HEK293 (cell line): ENCODE data around the gene POLG2.
A peak's percentile ranks its signal among the peaks of the same experiment; 100 is the strongest.

Experiments used
- CTCF ChIA-PET: fragments of 350-600 bp; formaldehyde crosslinking; extraction: SDS; loops from one replicate; lab custom pipeline; 2021; ENCODE audit warnings: antibody characterized with exemption; lab: Yijun Ruan, JAX
- POLR2A ChIA-PET: fragments of 300-600 bp; formaldehyde crosslinking; extraction: SDS; loops from one replicate; lab custom pipeline; 2020; ENCODE audit warnings: antibody characterized with exemption, inconsistent platforms; lab: Yijun Ruan, JAX
- H3K27ac ChIP-seq: fragments of 200-500 bp; sonication (Bioruptor generic); 2 replicates; pipeline ENCODE4 v1.5.1; 2014; ENCODE audit warnings: low read depth, low read length, control low read depth, inconsistent platforms; ENCODE audit errors: extremely low read depth
- H3K36me3 ChIP-seq, 2 experiments: fragments of 200-500 bp in 1 of 2; sonication (Bioruptor generic) in 1 of 2; 1 replicate in 1 of 2; 2 replicates in 1 of 2; pipeline ENCODE4 v1.5.1; 2014 to 2017; ENCODE audit warnings: inconsistent platforms in 2 of 2, low read length in 2 of 2; ENCODE audit not compliant: control insufficient read depth in 2 of 2, insufficient read depth in 1 of 2
- H3K4me1 ChIP-seq: fragments of 200-500 bp; sonication (Bioruptor generic); 2 replicates; pipeline ENCODE4 v1.5.1; 2014; ENCODE audit warnings: mild to moderate bottlenecking, low read length, inconsistent platforms; ENCODE audit not compliant: control insufficient read depth, insufficient read depth
- H3K4me3 ChIP-seq: 2 replicates; pipeline ENCODE4 v1.5.1; 2011; ENCODE audit warnings: low read depth, mild to moderate bottlenecking, control low read depth, low read length, moderate library complexity
- H3K9me3 ChIP-seq: fragments of 200-500 bp; sonication (Bioruptor generic); 2 replicates; pipeline ENCODE4 v1.5.1; 2014; ENCODE audit warnings: low read depth, low read length, inconsistent platforms; ENCODE audit not compliant: control insufficient read depth, insufficient read depth
- ATF2 ChIP-seq: fragments of 450-650 bp; formaldehyde crosslinking; IDR thresholded peaks from 2 replicates; pipeline ENCODE4 v1.5.1; 2016; ENCODE audit warnings: missing biosample characterization, missing genetic modification characterization, low read depth
- BCL11B ChIP-seq: fragments of 450-650 bp; formaldehyde crosslinking; IDR thresholded peaks from 2 replicates; pipeline ENCODE4 v1.5.1; 2016; ENCODE audit warnings: low read depth, missing biosample characterization, missing genetic modification characterization
- GFI1B ChIP-seq: fragments of 450-650 bp; formaldehyde crosslinking; IDR thresholded peaks from 2 replicates; pipeline ENCODE4 v1.5.1; 2016; ENCODE audit warnings: missing biosample characterization, missing genetic modification characterization
- KLF17 ChIP-seq: fragments of 450-650 bp; formaldehyde crosslinking; IDR thresholded peaks from 2 replicates; pipeline ENCODE4 v1.5.1; 2016; ENCODE audit warnings: missing biosample characterization, missing genetic modification characterization
- OSR2 ChIP-seq: fragments of 450-650 bp; formaldehyde crosslinking; IDR thresholded peaks from 2 replicates; pipeline ENCODE4 v1.5.1; 2016; ENCODE audit warnings: missing biosample characterization, missing genetic modification characterization
- PRDM1 ChIP-seq: fragments of 450-650 bp; formaldehyde crosslinking; IDR thresholded peaks from 2 replicates; pipeline ENCODE4; 2016; ENCODE audit warnings: missing biosample characterization, missing genetic modification characterization
- PRDM2 ChIP-seq: fragments of 450-650 bp; formaldehyde crosslinking; IDR thresholded peaks from 2 replicates; pipeline ENCODE4 v1.5.1; 2016; ENCODE audit warnings: missing biosample characterization, missing genetic modification characterization, borderline replicate concordance
- SP7 ChIP-seq: fragments of 450-650 bp; formaldehyde crosslinking; IDR thresholded peaks from 2 replicates; pipeline ENCODE4 v1.5.1; 2016; ENCODE audit warnings: missing biosample characterization, missing genetic modification characterization
- YY1 ChIP-seq: fragments of 450-650 bp; formaldehyde crosslinking; IDR thresholded peaks from 2 replicates; pipeline ENCODE4 v1.5.1; 2018; ENCODE audit warnings: missing biosample characterization, missing genetic modification characterization
- ZBTB20 ChIP-seq: fragments of 450-650 bp; formaldehyde crosslinking; IDR thresholded peaks from 2 replicates; pipeline ENCODE4 v1.5.1; 2016; ENCODE audit warnings: missing biosample characterization, missing genetic modification characterization
- ZNF223 ChIP-seq: fragments of 450-650 bp; formaldehyde crosslinking; IDR thresholded peaks from 2 replicates; pipeline ENCODE4 v1.5.1; 2016; ENCODE audit warnings: missing biosample characterization, missing genetic modification characterization
- ZNF248 ChIP-seq: fragments of 450-650 bp; formaldehyde crosslinking; IDR thresholded peaks from 2 replicates; pipeline ENCODE4 v1.5.1; 2017; ENCODE audit warnings: missing biosample characterization, missing genetic modification characterization
- ZNF266 ChIP-seq: fragments of 450-650 bp; formaldehyde crosslinking; IDR thresholded peaks from 2 replicates; pipeline ENCODE4 v1.5.1; 2016; ENCODE audit warnings: missing biosample characterization, missing genetic modification characterization, low read depth
- ZNF391 ChIP-seq: fragments of 450-650 bp; formaldehyde crosslinking; IDR thresholded peaks from 2 replicates; pipeline ENCODE4 v1.5.1; 2016; ENCODE audit warnings: low read depth, missing biosample characterization, missing genetic modification characterization, borderline replicate concordance
- ZNF560 ChIP-seq: fragments of 450-650 bp; formaldehyde crosslinking; IDR thresholded peaks from 2 replicates; pipeline ENCODE4 v1.5.1; 2017; ENCODE audit warnings: missing biosample characterization, missing genetic modification characterization, borderline replicate concordance
- ZNF561 ChIP-seq: fragments of 450-650 bp; IDR thresholded peaks from 2 replicates; pipeline ENCODE4 v1.5.1; 2018; ENCODE audit warnings: missing biosample characterization, missing genetic modification characterization, borderline replicate concordance
- ZNF707 ChIP-seq: fragments of 450-650 bp; formaldehyde crosslinking; IDR thresholded peaks from 2 replicates; pipeline ENCODE4 v1.5.1; 2016; ENCODE audit warnings: missing biosample characterization, missing genetic modification characterization
- ZNF791 ChIP-seq: fragments of 450-650 bp; formaldehyde crosslinking; IDR thresholded peaks from 2 replicates; pipeline ENCODE4 v1.5.1; 2016; ENCODE audit warnings: missing biosample characterization, missing genetic modification characterization

Gene POLG2

GRCh38 chr17:64502021-64502420 lies 5.2 kb upstream of the POLG2 start:
- TF ChIP-seq OSR2 (tag by site-specific recombination) (no peak), ZBTB20 (tag by site-specific recombination) (no peak), PRDM2 (tag by site-specific recombination) (no peak), SP7 (tag by site-specific recombination) (no peak), GFI1B (tag by site-specific recombination) (no peak), ZNF223 (tag by site-specific recombination) (no peak), YY1 (tag by site-specific recombination) (no peak), ATF2 (tag by site-specific recombination) (no peak), ZNF391 (tag by site-specific recombination) (no peak), ZNF561 (tag by site-specific recombination) (no peak), ZNF707 (tag by site-specific recombination) (no peak), ZNF248 (tag by site-specific recombination) (no peak), ZNF560 (tag by site-specific recombination) (no peak), KLF17 (tag by site-specific recombination) (no peak), ZNF791 (no peak), ZNF266 (tag by site-specific recombination) (no peak)
- TF ChIP-seq, all 188 proteins: peak for 0
- POLR2A ChIA-PET = no interaction called here
- Histone ChIP-seq H3K4me1 (no peaks in the 10 kb centered on the region), H3K27ac (no peak overlapping the region), H3K4me3 (no peak overlapping the region), H3K9me3 (no peaks in the 10 kb centered on the region), H3K36me3 (peaks cover 28 to 75% of the 10 kb centered on the region in 2 experiments; a peak in 2 of 3 replicates)
- CTCF ChIA-PET = no interaction called here

GRCh38 chr17:64500862-64501765 lies 4.3 kb upstream of the POLG2 start:
- CTCF ChIA-PET = no interaction called here
- Histone ChIP-seq H3K4me1 (no peaks in the 10 kb centered on the region), H3K4me3 (no peak overlapping the region)
- POLR2A ChIA-PET = interaction anchor here (0.5 kb wide), 1 partner anchor 356 kb away, joined by 3 read pairs; no protein-coding TSS in a partner anchor
- TF ChIP-seq PRDM1 (tag by site-specific recombination) = peak; percentile 53
- TF ChIP-seq BCL11B (tag by site-specific recombination) = no peak
- TF ChIP-seq, all 188 proteins: peak for 1
- no peaks in the 10 kb centered on the region for H3K9me3 ChIP-seq
- peaks cover 28 to 75% of the 10 kb centered on the region in 2 experiments; a peak in 2 of 3 replicates for H3K36me3 ChIP-seq
- no peak overlapping the region for H3K27ac ChIP-seq
